HepG2 (cell line): Measurements from ENCODE around the gene PDCD10. TPM values are rescaled to one million over a fixed set of nuclear protein-coding genes. Genes with fewer than 3 reads are reported as not detected.

Experiments used
- CSRNP1 ChIP-seq: sonication (generic); formaldehyde crosslinking; IDR thresholded peaks from 2 replicates; pipeline ENCODE4 v1.8.1; 2023; ENCODE audit warnings: mild to moderate bottlenecking, missing genetic modification reagents
- GTF2F1 ChIP-seq: fragments of 150-350 bp; IDR thresholded peaks from 2 replicates; pipeline ENCODE4 v1.6.1; 2014; ENCODE audit warnings: low read length
- NR3C1 ChIP-seq: sonication (generic); formaldehyde crosslinking; IDR thresholded peaks from 2 replicates; pipeline ENCODE4 v1.4.0; 2020; ENCODE audit warnings: missing genetic modification reagents
- PCBP2 ChIP-seq: fragments of 200-400 bp; formaldehyde crosslinking; optimal IDR thresholded peaks from 2 replicates; pipeline ENCODE3; 2018; ENCODE audit warnings: low read length, low read depth; ENCODE audit not compliant: poor library complexity, severe bottlenecking
- RXRA ChIP-seq: sonication (generic); formaldehyde crosslinking; IDR thresholded peaks from 2 replicates; pipeline ENCODE4 v1.5.1; 2020; ENCODE audit warnings: missing genetic modification reagents
- TEAD2 ChIP-seq: sonication (generic); formaldehyde crosslinking; IDR thresholded peaks from 2 replicates; pipeline ENCODE4 v1.9.0; 2021; ENCODE audit warnings: missing genetic modification reagents
- TFE3 ChIP-seq: IDR thresholded peaks from 2 replicates; pipeline ENCODE4 v1.6.1; 2016
- ZNF101 ChIP-seq: sonication (generic); formaldehyde crosslinking; IDR thresholded peaks from 2 replicates; pipeline ENCODE4 v1.4.0; 2020; ENCODE audit warnings: mild to moderate bottlenecking, low read depth, missing genetic modification reagents, borderline replicate concordance
- ZNF318 ChIP-seq: sonication (generic); formaldehyde crosslinking; IDR thresholded peaks from 2 replicates; pipeline ENCODE4 v1.4.0; 2020; ENCODE audit warnings: mild to moderate bottlenecking, missing genetic modification reagents
- ZNF33A ChIP-seq: sonication (generic); formaldehyde crosslinking; IDR thresholded peaks from 2 replicates; pipeline ENCODE4 v1.5.1; 2020; ENCODE audit warnings: missing genetic modification reagents, mild to moderate bottlenecking, moderate library complexity, borderline replicate concordance
- ZNF501 ChIP-seq: sonication (generic); formaldehyde crosslinking; IDR thresholded peaks from 2 replicates; pipeline ENCODE4 v1.5.1; 2020; ENCODE audit warnings: mild to moderate bottlenecking, moderate library complexity, missing genetic modification reagents
- ZNF530 ChIP-seq: sonication (generic); formaldehyde crosslinking; IDR thresholded peaks from 2 replicates; pipeline ENCODE4 v1.5.0; 2020; ENCODE audit warnings: low read depth, mild to moderate bottlenecking, missing genetic modification reagents
- ZNF547 ChIP-seq: sonication (generic); formaldehyde crosslinking; IDR thresholded peaks from 2 replicates; pipeline ENCODE4 v1.5.1; 2020; ENCODE audit warnings: mild to moderate bottlenecking, missing genetic modification reagents
- ZNF616 ChIP-seq: sonication (generic); formaldehyde crosslinking; IDR thresholded peaks from 2 replicates; pipeline ENCODE4 v1.5.0; 2020; ENCODE audit warnings: low read depth, mild to moderate bottlenecking, missing genetic modification reagents
- ZNF670 ChIP-seq: sonication (generic); formaldehyde crosslinking; IDR thresholded peaks from 2 replicates; pipeline ENCODE4 v1.8.0; 2022; ENCODE audit warnings: mild to moderate bottlenecking, missing genetic modification reagents, borderline replicate concordance
- ZNF879 ChIP-seq: sonication (generic); formaldehyde crosslinking; IDR thresholded peaks from 2 replicates; pipeline ENCODE4 v1.8.1; 2023; ENCODE audit warnings: missing genetic modification reagents
- polyA plus RNA-seq, 8 experiments: library from polyadenylated mRNA; depleted of rRNA in 3 of 8; stranded (reverse) in 7 of 8; unstranded in 1 of 8; fragments of >200 nt; fragmentation: Illumina TruSeq in 4 of 8; extraction: Trizol in 4 of 8; gene quantifications; 2 replicates each; pipeline versions ENCODE4 v1.2.1 to v1.2.3, GENCODE V29; 2011 to 2016; ENCODE audit warnings: low read depth in 4 of 8, missing spikeins in 1 of 8, mixed read lengths in 1 of 8; ENCODE audit not compliant: insufficient read depth in 1 of 8
- total RNA-seq, 5 experiments: library from RNA; depleted of rRNA; stranded (reverse); fragments of >200 nt; fragmentation: Illumina TruSeq; extraction: Trizol; gene quantifications; 2 replicates each; pipeline ENCODE4 v1.2.3, GENCODE V29; 2016; ENCODE audit warnings: low read depth in 1 of 5

PDCD10 gene
- total and polyA plus RNA-seq, 2 of the 13 experiments (the other 11 are each of a cell fraction or from before 2014, with no cell fraction given), result 48.5 to 53.9 TPM

GRCh38 chr3:167735233-167736138 is 794 bp upstream of the PDCD10 start, which contains the start of gene SERPINI1 (continued):
- no peak; the same call in 1 of the 2 replicates for TF ChIP-seq TFE3
- no peak for TF ChIP-seq ZNF101
- no peak for TF ChIP-seq PCBP2
- peak; percentile 70; the same call in 1 of the 2 replicates for TF ChIP-seq ZNF547 (CRISPR knock-in tag)
- TF ChIP-seq ZNF501 (CRISPR knock-in tag), result peak; percentile 7; the same call in 1 of the 2 replicates
- TF ChIP-seq RXRA, result peak; percentile 57; the same call in 1 of the 2 replicates
- TF ChIP-seq CSRNP1 (CRISPR knock-in tag), result no peak; the same call in 1 of the 2 replicates
- TF ChIP-seq ZNF616 (CRISPR knock-in tag), result no peak
- TF ChIP-seq ZNF530, result no peak
- no peak for TF ChIP-seq ZNF33A (CRISPR knock-in tag)
- TF ChIP-seq GTF2F1, result no peak
- TF ChIP-seq NR3C1, result no peak
- TF ChIP-seq ZNF879 (CRISPR knock-in tag), result no peak
- no peak for TF ChIP-seq TEAD2 (CRISPR knock-in tag)
- no peak for TF ChIP-seq ZNF318 (CRISPR knock-in tag)
- peak; percentile 45; the same call in 1 of the 2 replicates for TF ChIP-seq ZNF670 (CRISPR knock-in tag)
